Urothelium cell line (cell line): ENCODE results near the gene EGR2.

Source experiments
- DNase-seq: peaks from one replicate; pipeline ENCODE4 v3.0.0; 2011; ENCODE audit warnings: low spot score, mixed read lengths
- FAIRE-seq: peaks from 2 replicates; lab custom pipeline; 2011; peaks lifted over from hg19 to GRCh38; lab: Jason Lieb, UNC

Gene EGR2

GRCh38 chr10:62816331-62817120, at the start of gene EGR2:
Gene EGR2, minus strand, starts transcription at chr10:62816366. Its CDS starts 337 bp downstream, at chr10:62816029.
- FAIRE-seq (no peak), DNase-seq (peak; percentile 80)

GRCh38 chr10:62862447-62862846, 46.3 kb upstream of the EGR2 start:
- DNase-seq, result no peak
- no peak for FAIRE-seq

- DNase-seq (no peak), FAIRE-seq (no peak)
These were observed 45.3 kb upstream of the EGR2 start for GRCh38 chr10:62861507-62861906.

- no peak for FAIRE-seq
- no peak for DNase-seq
These were observed 44.8 kb upstream of the EGR2 start for GRCh38 chr10:62860946-62861345.

- DNase-seq, result no peak
These were observed 42.2 kb upstream of the EGR2 start for GRCh38 chr10:62858364-62858763.

GRCh38 chr10:62856021-62856420, 39.9 kb upstream of the EGR2 start:
- DNase-seq (no peak), FAIRE-seq (no peak)

More at GRCh38 chr10:62858364-62858763, 42.2 kb upstream of the EGR2 start:
- no peak for FAIRE-seq

GRCh38 chr10:62853710-62854109, 37.5 kb upstream of the EGR2 start:
- DNase-seq (no peak), FAIRE-seq (no peak)

- FAIRE-seq (no peak), DNase-seq (no peak)
These were observed 37.0 kb upstream of the EGR2 start for GRCh38 chr10:62852961-62853702.

GRCh38 chr10:62851442-62851841, 35.3 kb upstream of the EGR2 start:
- DNase-seq (no peak), FAIRE-seq (no peak)

GRCh38 chr10:62850646-62851045, 34.5 kb upstream of the EGR2 start:
- no peak for DNase-seq

GRCh38 chr10:62847433-62847832, 31.3 kb upstream of the EGR2 start:
- no peak for FAIRE-seq
- no peak for DNase-seq

More at GRCh38 chr10:62850646-62851045, 34.5 kb upstream of the EGR2 start:
- FAIRE-seq, result no peak

GRCh38 chr10:62844280-62845011, 28.3 kb upstream of the EGR2 start:
- DNase-seq, result no peak
- no peak for FAIRE-seq

- DNase-seq (no peak), FAIRE-seq (peak; percentile 63)
These were observed 27.4 kb upstream of the EGR2 start for GRCh38 chr10:62843600-62843999.

- no peak for FAIRE-seq
- DNase-seq, result no peak
These were observed 26.8 kb upstream of the EGR2 start for GRCh38 chr10:62842983-62843382.

- DNase-seq (no peak), FAIRE-seq (no peak)
These were observed 23.4 kb upstream of the EGR2 start for GRCh38 chr10:62839590-62839989.

GRCh38 chr10:62831346-62831745, 15.2 kb upstream of the EGR2 start:
- peak; percentile 20 for FAIRE-seq
- DNase-seq, result peak; percentile 76

GRCh38 chr10:62830679-62831078, 14.5 kb upstream of the EGR2 start:
- peak; percentile 17 for FAIRE-seq
- DNase-seq, result no peak

- FAIRE-seq, result no peak
These were observed 13.5 kb upstream of the EGR2 start for GRCh38 chr10:62829622-62830021.

GRCh38 chr10:62826273-62826672, 10.1 kb upstream of the EGR2 start:
- FAIRE-seq (no peak), DNase-seq (no peak)

More at GRCh38 chr10:62829622-62830021, 13.5 kb upstream of the EGR2 start:
- no peak for DNase-seq

- FAIRE-seq (no peak), DNase-seq (no peak)
These were observed 4.4 kb upstream of the EGR2 start for GRCh38 chr10:62820586-62820985.
